ENCODE data around the gene TPP2.

DNA sequence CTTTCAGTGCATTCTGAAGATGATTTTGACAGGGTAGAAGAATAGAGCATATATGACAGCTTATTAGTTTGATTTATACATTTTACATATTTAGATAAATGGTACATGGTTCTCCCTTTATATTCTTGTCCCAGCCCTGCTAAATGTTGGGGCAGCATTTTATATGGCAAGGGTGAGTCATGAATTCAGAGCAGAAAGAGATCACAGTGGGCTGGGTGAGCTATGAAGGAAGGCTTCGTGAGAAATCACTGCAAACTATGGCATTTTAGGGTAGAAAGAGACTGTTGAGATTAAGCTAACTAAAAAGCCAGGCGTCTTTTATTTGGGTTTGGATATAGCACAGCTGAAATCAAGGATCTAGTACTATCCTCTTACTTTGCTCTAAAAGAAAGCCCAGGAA is 122.0 kb downstream of the TPP2 start:
- TF ChIP-seq GABPA (IDR thresholded peaks at IDR 0.05 in 1 of 2, conservative IDR thresholded peaks at IDR 0.05 in 1 of 2) (no peak), HNF4G (IDR thresholded peaks at IDR 0.05) (no peak), YY1 (IDR thresholded peaks at IDR 0.05) (no peak), TAF1 (conservative IDR thresholded peaks at IDR 0.05) (no peak), EGR1 (IDR thresholded peaks at IDR 0.05; ENCODE audit: low read depth in 2 of 2) (no peak), FOXA1 (IDR thresholded peaks at IDR 0.05) (no peak), NR2F2 (IDR thresholded peaks at IDR 0.05) (no peak), JUND (IDR thresholded peaks at IDR 0.05) (no peak)
- TF ChIP-seq, protein P1, sequence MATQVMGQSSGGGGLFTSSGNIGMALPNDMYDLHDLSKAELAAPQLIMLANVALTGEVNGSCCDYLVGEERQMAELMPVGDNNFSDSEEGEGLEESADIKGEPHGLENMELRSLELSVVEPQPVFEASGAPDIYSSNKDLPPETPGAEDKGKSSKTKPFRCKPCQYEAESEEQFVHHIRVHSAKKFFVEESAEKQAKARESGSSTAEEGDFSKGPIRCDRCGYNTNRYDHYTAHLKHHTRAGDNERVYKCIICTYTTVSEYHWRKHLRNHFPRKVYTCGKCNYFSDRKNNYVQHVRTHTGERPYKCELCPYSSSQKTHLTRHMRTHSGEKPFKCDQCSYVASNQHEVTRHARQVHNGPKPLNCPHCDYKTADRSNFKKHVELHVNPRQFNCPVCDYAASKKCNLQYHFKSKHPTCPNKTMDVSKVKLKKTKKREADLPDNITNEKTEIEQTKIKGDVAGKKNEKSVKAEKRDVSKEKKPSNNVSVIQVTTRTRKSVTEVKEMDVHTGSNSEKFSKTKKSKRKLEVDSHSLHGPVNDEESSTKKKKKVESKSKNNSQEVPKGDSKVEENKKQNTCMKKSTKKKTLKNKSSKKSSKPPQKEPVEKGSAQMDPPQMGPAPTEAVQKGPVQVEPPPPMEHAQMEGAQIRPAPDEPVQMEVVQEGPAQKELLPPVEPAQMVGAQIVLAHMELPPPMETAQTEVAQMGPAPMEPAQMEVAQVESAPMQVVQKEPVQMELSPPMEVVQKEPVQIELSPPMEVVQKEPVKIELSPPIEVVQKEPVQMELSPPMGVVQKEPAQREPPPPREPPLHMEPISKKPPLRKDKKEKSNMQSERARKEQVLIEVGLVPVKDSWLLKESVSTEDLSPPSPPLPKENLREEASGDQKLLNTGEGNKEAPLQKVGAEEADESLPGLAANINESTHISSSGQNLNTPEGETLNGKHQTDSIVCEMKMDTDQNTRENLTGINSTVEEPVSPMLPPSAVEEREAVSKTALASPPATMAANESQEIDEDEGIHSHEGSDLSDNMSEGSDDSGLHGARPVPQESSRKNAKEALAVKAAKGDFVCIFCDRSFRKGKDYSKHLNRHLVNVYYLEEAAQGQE (IDR thresholded peaks at IDR 0.05): no peak
- TF ChIP-seq, protein P2, sequence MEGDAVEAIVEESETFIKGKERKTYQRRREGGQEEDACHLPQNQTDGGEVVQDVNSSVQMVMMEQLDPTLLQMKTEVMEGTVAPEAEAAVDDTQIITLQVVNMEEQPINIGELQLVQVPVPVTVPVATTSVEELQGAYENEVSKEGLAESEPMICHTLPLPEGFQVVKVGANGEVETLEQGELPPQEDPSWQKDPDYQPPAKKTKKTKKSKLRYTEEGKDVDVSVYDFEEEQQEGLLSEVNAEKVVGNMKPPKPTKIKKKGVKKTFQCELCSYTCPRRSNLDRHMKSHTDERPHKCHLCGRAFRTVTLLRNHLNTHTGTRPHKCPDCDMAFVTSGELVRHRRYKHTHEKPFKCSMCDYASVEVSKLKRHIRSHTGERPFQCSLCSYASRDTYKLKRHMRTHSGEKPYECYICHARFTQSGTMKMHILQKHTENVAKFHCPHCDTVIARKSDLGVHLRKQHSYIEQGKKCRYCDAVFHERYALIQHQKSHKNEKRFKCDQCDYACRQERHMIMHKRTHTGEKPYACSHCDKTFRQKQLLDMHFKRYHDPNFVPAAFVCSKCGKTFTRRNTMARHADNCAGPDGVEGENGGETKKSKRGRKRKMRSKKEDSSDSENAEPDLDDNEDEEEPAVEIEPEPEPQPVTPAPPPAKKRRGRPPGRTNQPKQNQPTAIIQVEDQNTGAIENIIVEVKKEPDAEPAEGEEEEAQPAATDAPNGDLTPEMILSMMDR (IDR thresholded peaks at IDR 0.05; ENCODE audit: low read depth, low read length, missing input control): no peak
- TF ChIP-seq, protein P3, sequence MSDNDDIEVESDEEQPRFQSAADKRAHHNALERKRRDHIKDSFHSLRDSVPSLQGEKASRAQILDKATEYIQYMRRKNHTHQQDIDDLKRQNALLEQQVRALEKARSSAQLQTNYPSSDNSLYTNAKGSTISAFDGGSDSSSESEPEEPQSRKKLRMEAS (IDR thresholded peaks at IDR 0.05): no peak
- TF ChIP-seq, protein P4, sequence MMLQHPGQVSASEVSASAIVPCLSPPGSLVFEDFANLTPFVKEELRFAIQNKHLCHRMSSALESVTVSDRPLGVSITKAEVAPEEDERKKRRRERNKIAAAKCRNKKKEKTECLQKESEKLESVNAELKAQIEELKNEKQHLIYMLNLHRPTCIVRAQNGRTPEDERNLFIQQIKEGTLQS (IDR thresholded peaks at IDR 0.05): no peak

Measured in liver (tissue), 3 donors.